OCI-LY1 (cell line): ENCODE measurements around the gene GOLGA6D.
"Not testable (repeated sequence)": the region's sequence is repeated elsewhere in the genome, so short reads cannot be mapped to it uniquely, and the experiment has no call there.

Source experiments
- H2AFZ ChIP-seq: fragments of 200-600 bp; sonication (generic), shearing (Covaris generic); 2 replicates; pipeline ENCODE4 v1.6.0; 2014; ENCODE audit warnings: antibody characterized with exemption, mild to moderate bottlenecking, low read length
- H3F3A ChIP-seq: fragments of 200-600 bp; sonication (generic), shearing (Covaris generic); 2 replicates; pipeline ENCODE4 v1.6.0; 2014; ENCODE audit warnings: mild to moderate bottlenecking, antibody characterized with exemption, low read length, moderate library complexity; ENCODE audit not compliant: insufficient read depth
- H3K27ac ChIP-seq: fragments of 200-600 bp; sonication (generic); 2 replicates; pipeline ENCODE4 v1.5.1; 2014; ENCODE audit warnings: low read length, mixed run types, mild to moderate bottlenecking, low read depth; ENCODE audit not compliant: poor library complexity, severe bottlenecking
- H3K27me3 ChIP-seq: fragments of 200-600 bp; sonication (generic); 2 replicates; pipeline ENCODE4 v1.6.0; 2014; ENCODE audit warnings: antibody characterized with exemption, mild to moderate bottlenecking, low read length, moderate library complexity; ENCODE audit not compliant: insufficient read depth
- H3K36me3 ChIP-seq: fragments of 200-600 bp; sonication (generic); 2 replicates; pipeline ENCODE4 v1.6.1; 2014; ENCODE audit warnings: mild to moderate bottlenecking, antibody characterized with exemption, low read length, moderate library complexity, mixed read lengths; ENCODE audit not compliant: insufficient read depth
- H3K4me1 ChIP-seq: fragments of 200-600 bp; sonication (generic); 2 replicates; pipeline ENCODE4 v1.5.1; 2014; ENCODE audit warnings: mild to moderate bottlenecking, low read length, moderate library complexity; ENCODE audit not compliant: insufficient read depth, severe bottlenecking
- H3K4me2 ChIP-seq: fragments of 200-600 bp; sonication (generic), shearing (Covaris generic); 2 replicates; pipeline ENCODE4 v1.6.1; 2014; ENCODE audit warnings: low read length
- H3K4me3 ChIP-seq: fragments of 200-600 bp; sonication (generic); 2 replicates; pipeline ENCODE4 v1.5.1; 2014; ENCODE audit warnings: low read length, low read depth, mild to moderate bottlenecking, mixed read lengths; ENCODE audit not compliant: poor library complexity, severe bottlenecking
- H3K79me2 ChIP-seq: fragments of 200-600 bp; shearing (Covaris generic); 2 replicates; pipeline ENCODE4 v1.6.1; 2016; ENCODE audit warnings: mixed run types, low read length, mixed read lengths; ENCODE audit not compliant: insufficient read depth
- H3K9ac ChIP-seq: fragments of 200-600 bp; sonication (generic), shearing (Covaris generic); 2 replicates; pipeline ENCODE4 v1.6.1; 2014; ENCODE audit warnings: mild to moderate bottlenecking, low read length, mixed read lengths
- H3K9me2 ChIP-seq: fragments of 200-600 bp; sonication (generic), shearing (Covaris generic); 2 replicates; pipeline ENCODE4 v1.6.1; 2014; ENCODE audit warnings: low read depth, mild to moderate bottlenecking, low read length, mixed read lengths
- H3K9me3 ChIP-seq: fragments of 200-600 bp; shearing (Covaris generic); 2 replicates; pipeline ENCODE4 v1.6.1; 2014; ENCODE audit warnings: low read length, mixed read lengths
- H4K20me1 ChIP-seq: fragments of 200-600 bp; sonication (generic), shearing (Covaris generic); 2 replicates; pipeline ENCODE4 v1.6.0; 2016; ENCODE audit warnings: mild to moderate bottlenecking, low read length; ENCODE audit not compliant: insufficient read depth
- EZH2 ChIP-seq: fragments of 200-600 bp; sonication (generic), shearing (Covaris generic); IDR thresholded peaks from 2 replicates; pipeline ENCODE4 v1.8.0; 2017; ENCODE audit warnings: borderline replicate concordance, mixed run types, mild to moderate bottlenecking, antibody characterized with exemption, low read length, moderate library complexity, mixed read lengths
- TF ChIP-seq, protein P1 (sequence below): fragments of 200-600 bp; sonication (generic), shearing (Covaris generic); IDR thresholded peaks from 2 replicates; pipeline ENCODE4 v1.5.1; 2017; ENCODE audit warnings: mild to moderate bottlenecking, antibody characterized with exemption, low read length, moderate library complexity, mixed read lengths

The GOLGA6D gene, protein sequence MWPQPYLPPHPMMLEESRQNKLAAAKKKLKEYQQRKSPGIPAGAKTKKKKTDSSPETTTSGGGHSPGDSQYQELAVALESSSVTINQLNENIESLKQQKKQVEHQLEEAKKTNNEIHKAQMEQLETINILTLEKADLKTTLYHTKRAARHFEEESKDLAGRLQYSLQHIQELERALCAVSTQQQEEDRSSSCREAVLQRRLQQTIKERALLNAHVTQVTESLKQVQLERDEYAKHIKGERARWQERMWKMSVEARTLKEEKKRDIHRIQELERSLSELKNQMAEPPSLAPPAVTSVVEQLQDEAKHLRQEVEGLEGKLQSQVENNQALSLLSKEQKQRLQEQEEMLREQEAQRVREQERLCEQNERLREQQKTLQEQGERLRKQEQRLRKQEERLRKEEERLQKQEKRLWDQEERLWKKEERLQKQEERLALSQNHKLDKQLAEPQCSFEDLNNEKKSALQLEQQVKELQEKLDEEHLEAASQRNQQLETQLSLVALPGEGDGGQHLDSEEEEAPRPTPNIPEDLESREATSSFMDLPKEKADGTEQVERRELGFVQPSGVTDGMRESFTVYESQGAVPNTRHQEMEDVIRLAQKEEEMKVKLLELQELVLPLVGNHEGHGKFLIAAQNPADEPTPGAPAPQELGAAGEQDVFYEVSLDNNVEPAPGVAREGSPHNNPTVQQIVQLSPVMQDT

DNA sequence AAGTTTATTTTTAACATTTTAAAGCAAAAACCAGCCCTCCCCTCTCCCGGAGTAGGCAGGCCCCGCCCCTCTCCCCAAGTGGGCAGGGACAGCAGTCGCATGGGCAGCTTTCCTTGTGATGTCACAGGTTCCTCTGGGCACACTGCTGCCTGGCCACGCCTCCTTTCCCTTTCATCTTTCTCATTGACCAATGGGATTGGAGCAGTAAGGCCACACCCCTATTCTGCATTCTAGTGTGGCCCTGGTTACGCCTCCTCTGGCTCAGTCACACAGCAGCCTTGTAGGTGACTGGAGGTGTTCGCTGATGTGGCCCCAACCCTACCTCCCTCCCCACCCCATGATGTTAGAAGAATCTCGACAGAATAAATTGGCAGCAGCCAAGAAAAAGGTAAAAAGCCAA lies at the start of gene GOLGA6D:
GOLGA6D (plus strand) TSS at position 264 of the 400 bp plus-strand sequence; CDS start at position 305, 41 bp downstream.
- not testable (repeated sequence) for H3K4me3 ChIP-seq, H3K9me2 ChIP-seq, H2AFZ ChIP-seq, H4K20me1 ChIP-seq, H3K9me3 ChIP-seq, H3K36me3 ChIP-seq, H3K4me2 ChIP-seq, H3K9ac ChIP-seq, H3K79me2 ChIP-seq, H3K27ac ChIP-seq, H3K4me1 ChIP-seq, H3F3A ChIP-seq, H3K27me3 ChIP-seq

DNA sequence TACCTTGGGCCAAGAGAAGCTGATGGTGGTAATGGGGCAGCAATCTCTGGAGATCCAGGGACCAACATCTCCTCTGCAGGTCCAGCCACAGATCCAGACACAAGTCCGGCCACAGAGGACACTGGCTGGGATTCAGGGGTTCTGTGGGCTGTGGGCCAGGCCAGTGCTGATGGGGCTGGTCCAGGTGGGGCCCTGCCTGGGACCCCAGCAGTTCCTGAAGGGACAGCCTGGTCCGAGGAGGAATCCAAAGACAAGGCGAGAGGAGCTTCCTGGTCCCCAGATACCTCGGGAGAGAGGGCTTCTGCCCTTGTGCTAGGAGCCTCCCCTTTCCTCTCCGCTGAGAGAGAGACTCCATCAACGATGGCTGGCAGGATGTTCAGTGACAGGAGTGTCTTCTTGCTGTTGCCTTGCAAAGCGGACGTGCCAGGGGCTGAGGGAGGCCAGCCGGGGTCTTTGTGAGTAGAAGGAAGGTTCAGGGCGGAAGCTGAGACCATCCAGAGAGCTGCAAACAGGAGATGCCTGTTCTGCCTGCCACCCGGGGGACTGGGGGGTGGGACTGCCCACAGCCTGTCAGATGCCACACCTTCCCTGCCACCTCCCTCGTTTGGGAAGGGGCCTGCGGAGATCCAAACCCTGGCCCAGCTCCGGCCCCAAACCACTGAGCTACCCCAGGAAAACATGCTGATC lies 49.0 kb upstream of the GOLGA6D start:
- H3K27me3 ChIP-seq: no peaks in the 10 kb centered on the region; the same call in 1 of the 2 replicates
- H2AFZ ChIP-seq: no peak overlapping the region
- no peak overlapping the region for H3K9ac ChIP-seq
- H3K36me3 ChIP-seq: no peaks in the 10 kb centered on the region
- H3K4me1 ChIP-seq: no peaks in the 10 kb centered on the region
- H4K20me1 ChIP-seq: no peaks in the 10 kb centered on the region
- H3K9me3 ChIP-seq: no peaks in the 10 kb centered on the region
- H3F3A ChIP-seq: no peaks in the 10 kb centered on the region
- H3K79me2 ChIP-seq: no peaks in the 10 kb centered on the region
- H3K9me2 ChIP-seq: no peaks in the 10 kb centered on the region
- no peak overlapping the region for H3K27ac ChIP-seq
- no peak overlapping the region for H3K4me2 ChIP-seq
- TF ChIP-seq, protein P1, sequence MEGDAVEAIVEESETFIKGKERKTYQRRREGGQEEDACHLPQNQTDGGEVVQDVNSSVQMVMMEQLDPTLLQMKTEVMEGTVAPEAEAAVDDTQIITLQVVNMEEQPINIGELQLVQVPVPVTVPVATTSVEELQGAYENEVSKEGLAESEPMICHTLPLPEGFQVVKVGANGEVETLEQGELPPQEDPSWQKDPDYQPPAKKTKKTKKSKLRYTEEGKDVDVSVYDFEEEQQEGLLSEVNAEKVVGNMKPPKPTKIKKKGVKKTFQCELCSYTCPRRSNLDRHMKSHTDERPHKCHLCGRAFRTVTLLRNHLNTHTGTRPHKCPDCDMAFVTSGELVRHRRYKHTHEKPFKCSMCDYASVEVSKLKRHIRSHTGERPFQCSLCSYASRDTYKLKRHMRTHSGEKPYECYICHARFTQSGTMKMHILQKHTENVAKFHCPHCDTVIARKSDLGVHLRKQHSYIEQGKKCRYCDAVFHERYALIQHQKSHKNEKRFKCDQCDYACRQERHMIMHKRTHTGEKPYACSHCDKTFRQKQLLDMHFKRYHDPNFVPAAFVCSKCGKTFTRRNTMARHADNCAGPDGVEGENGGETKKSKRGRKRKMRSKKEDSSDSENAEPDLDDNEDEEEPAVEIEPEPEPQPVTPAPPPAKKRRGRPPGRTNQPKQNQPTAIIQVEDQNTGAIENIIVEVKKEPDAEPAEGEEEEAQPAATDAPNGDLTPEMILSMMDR: no peak
- no peak for TF ChIP-seq EZH2
- no peak overlapping the region for H3K4me3 ChIP-seq

DNA sequence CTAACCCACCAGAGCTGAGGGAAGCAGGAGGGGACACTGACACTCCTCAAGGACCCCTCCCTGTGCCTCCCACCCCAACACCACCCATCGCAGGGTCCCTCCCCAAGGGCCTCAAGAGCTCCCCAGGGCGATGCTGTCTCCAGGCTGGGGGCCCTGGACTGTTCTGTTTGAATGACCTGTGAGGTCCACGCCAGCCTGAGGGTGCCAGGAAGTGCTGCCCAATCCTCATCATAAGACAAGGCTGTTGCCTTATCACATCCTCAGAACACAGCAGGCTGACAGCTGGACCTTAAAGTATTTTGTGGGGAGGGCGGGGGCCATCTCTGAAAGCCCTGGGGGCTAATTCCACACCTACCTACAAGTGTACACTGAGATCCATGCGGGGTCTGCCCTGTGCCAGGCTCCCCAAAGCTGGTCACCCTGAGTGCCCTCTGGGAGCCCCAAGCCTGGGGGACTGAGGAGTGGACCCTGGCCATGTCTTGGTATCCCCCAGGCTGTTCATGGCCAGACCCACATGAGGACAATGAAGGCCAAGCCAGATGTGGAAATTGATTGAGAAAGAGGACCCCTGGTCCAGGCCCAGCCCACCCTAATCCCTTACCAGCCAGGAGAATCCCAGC lies 48.3 kb upstream of the GOLGA6D start:
- TF ChIP-seq EZH2: no peak
- TF ChIP-seq, protein P1: no peak
- H3K36me3 ChIP-seq: no peaks in the 10 kb centered on the region

More for the DNA sequence above, 48.3 kb upstream of the GOLGA6D start:
- H3K9me3 ChIP-seq: no peaks in the 10 kb centered on the region
- H3K79me2 ChIP-seq: no peaks in the 10 kb centered on the region
- H3K4me3 ChIP-seq: no peak overlapping the region
- no peak overlapping the region for H3K9ac ChIP-seq
- H3K4me2 ChIP-seq: no peak overlapping the region
- no peaks in the 10 kb centered on the region for H3K9me2 ChIP-seq
- H3K27ac ChIP-seq: no peak overlapping the region
- H3K4me1 ChIP-seq: no peaks in the 10 kb centered on the region
- no peaks in the 10 kb centered on the region for H3F3A ChIP-seq
- no peaks in the 10 kb centered on the region for H4K20me1 ChIP-seq
- H3K27me3 ChIP-seq: no peaks in the 10 kb centered on the region; the same call in 1 of the 2 replicates
- H2AFZ ChIP-seq: no peak overlapping the region
